Fibroblast of skin of left biceps (primary cell): ENCODE measurements around the gene FALEC.

Source experiments
- DNase-seq, 2 experiments: peaks; one replicate each; pipeline ENCODE4 v3.0.0-alpha.2; 2013; ENCODE audit warnings: low read depth in 2 of 2

FALEC gene

GRCh38 chr1:150545486-150546032 lies 30.0 kb downstream of the FALEC start:
- DNase-seq: no peak

DNA sequence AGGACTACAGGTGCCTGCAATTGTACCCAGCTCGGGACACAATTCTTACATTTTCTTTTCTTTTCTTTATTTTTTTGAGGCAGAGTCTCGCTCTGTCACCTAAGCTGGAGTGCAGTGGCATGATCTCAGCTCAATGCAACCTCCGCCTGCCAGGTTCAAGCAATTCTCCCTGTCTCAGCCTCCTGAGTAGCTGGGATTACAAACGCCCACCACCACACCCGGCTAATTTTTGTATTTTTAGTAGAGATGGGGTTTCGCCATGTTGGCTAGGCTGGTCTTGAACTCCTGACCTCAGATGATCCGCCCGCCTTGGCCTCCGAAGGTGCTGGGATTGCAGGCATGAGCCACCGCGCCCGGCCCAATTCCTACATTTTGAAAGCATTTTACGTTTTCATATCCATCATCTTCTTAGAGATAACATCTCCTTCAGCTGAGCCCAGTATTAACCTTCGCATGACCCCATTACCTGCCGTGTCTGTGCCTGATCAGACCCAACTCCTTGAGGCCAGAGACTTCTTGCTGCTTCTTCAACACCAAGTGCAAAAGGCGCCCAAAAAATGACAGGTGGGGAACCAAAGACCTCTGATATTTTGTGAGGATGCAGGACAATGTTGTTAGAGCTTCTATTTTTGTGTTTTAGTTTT lies 30.9 kb downstream of the FALEC start:
- DNase-seq: no peak

- no peak for DNase-seq
Observed at GRCh38 chr1:150548324-150548631, 32.7 kb downstream of the FALEC start.

GRCh38 chr1:150548632-150549495 lies 33.3 kb downstream of the FALEC start, which contains the start of gene ADAMTSL4:
Gene ADAMTSL4 (plus strand): TSS chr1:150549408. CDS start chr1:150552289, 2,881 bp downstream.
- no peak for DNase-seq

DNA sequence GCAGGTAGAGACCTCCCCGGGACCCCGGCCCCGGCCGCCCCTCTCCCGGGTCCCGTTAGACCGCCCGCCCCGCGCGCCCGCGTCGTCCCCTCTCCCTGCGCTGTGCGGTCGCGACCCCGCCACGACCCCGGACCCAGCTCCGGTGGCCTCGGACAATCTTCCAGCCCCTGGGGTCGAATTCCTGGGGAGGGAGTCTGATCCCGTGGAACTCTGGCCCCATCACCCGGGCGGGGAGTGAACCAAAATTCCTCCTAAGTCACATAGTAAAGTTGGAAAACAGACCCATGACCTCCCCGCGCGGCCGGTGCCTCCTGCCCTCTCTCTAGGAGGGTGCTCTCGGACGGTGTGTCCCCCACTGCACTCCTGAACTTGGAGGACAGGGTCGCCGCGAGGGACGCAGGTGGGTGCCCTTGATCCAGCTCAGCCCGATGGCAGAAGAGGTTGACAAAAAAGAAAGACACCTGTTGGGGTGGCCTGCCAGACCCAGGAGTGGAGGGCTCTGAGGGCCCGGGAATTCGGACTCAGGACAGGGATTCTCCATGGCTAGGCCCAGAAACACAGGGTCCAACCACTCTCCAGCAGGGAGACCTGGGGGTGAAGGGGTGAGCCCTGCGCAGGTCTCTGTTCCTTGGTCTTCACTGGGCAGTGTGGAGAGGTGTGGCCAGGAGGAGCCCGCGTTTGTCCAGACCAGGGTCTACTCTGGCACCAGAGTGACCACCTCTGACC lies 34.1 kb downstream of the FALEC start:
- no peak for DNase-seq

- no peak for DNase-seq
Observed at GRCh38 chr1:150550222-150551050, 34.9 kb downstream of the FALEC start.

- no peak for DNase-seq
Observed at GRCh38 chr1:150551051-150551783, 35.7 kb downstream of the FALEC start.

GRCh38 chr1:150551784-150552127 lies 36.2 kb downstream of the FALEC start:
- DNase-seq: no peak

- peak in 1 of 2 experiments; percentile 58 for DNase-seq
Observed at GRCh38 chr1:150552128-150552910, 36.8 kb downstream of the FALEC start.

DNA sequence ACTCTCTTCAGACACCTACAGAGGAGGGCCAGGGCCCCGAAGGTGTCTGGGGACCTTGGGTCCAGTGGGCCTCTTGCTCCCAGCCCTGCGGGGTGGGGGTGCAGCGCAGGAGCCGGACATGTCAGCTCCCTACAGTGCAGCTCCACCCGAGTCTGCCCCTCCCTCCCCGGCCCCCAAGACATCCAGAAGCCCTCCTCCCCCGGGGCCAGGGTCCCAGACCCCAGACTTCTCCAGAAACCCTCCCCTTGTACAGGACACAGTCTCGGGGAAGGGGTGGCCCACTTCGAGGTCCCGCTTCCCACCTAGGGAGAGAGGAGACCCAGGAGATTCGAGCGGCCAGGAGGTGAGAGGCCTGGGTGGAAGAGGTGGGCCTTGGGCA lies 37.3 kb downstream of the FALEC start:
- DNase-seq: no peak

- DNase-seq: no peak
Observed at GRCh38 chr1:150553392-150554085, 38.0 kb downstream of the FALEC start.

GRCh38 chr1:150554086-150554452 lies 38.5 kb downstream of the FALEC start:
- no peak for DNase-seq

GRCh38 chr1:150555198-150555970 lies 39.8 kb downstream of the FALEC start:
- no peak for DNase-seq

- no peak for DNase-seq
Observed at GRCh38 chr1:150555971-150556865, 40.7 kb downstream of the FALEC start.

- no peak for DNase-seq
Observed at GRCh38 chr1:150557065-150557600, 41.6 kb downstream of the FALEC start.

DNA sequence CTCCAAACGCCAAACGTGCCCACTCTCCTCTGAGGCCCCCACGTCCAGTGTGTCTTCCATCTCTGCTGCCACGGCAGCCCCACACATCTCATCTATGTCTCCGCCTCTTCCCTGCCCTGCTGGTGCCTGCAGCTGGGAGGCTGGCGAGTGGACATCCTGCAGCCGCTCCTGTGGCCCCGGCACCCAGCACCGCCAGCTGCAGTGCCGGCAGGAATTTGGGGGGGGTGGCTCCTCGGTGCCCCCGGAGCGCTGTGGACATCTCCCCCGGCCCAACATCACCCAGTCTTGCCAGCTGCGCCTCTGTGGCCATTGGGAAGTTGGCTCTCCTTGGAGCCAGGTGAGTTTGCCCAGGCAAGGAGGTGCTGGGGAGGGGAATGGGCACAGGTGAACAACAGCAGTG lies 42.3 kb downstream of the FALEC start:
- no peak for DNase-seq

DNA sequence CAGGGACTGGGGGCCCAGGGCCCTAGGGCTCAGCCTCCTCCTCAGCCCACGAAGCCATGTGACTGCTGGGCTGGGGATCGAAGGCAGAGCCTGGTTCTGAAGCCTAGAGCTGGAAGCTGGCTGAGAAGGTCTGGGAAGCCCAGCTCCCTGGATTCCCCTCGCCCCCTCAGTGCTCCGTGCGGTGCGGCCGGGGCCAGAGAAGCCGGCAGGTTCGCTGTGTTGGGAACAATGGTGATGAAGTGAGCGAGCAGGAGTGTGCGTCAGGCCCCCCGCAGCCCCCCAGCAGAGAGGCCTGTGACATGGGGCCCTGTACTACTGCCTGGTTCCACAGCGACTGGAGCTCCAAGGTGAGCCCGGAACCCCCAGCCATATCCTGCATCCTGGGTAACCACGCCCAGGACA lies 42.8 kb downstream of the FALEC start:
- DNase-seq: no peak
